Activated T-cell treated with anti-CD3 and anti-CD28 coated beads, Interleukin-2, amount 50 U/mL, for 1 hour (primary cell): ENCODE results near the gene CCDC88C.

Experiments
- DNase-seq: peaks from one replicate; pipeline ENCODE4 v3.0.0-alpha.2; 2020

Gene CCDC88C

DNA sequence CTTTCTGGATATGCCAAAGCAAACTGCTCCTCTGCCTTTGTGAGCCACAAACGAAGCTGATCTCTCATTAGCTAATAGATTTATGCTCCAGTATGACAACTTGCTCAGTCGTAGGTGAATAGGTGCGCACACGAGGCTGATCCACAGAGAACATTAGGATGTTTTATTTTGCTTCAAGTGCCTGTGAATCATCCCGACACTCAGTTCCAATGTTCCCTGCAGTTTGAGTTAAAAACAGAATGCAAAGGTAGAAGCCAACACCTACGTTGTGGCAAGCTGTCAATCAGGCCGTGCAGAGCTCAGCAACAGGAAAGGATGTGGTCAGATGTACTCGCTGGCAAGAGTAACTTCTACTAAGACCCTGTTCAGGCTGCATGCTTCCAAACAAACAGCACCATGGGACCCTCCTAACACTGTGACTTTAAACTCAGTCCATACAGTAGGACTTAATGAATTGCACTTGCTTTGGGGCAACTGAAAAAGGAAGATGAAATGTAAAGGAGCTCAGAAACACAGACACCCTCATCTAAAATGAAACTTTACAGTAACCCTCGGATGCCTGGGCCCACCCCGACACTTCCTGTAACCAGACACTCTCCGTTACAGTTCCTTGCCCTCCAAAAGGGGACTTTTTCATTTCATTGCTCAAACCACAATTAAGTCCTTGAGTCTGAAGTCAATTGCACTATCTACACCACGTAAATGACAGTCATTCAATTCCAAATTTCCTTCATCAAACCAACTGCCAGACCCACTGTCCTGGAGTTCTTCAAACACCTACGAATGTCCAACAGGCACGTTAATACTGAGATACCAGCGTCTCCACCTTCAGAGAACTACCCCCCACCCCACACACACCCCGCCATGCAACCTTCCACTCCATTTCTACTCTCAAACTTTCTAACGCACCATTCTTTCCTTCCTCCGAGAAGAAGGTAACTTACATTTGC lies 1.6 kb downstream of the CCDC88C start:
- DNase-seq = peak; percentile 58

DNA sequence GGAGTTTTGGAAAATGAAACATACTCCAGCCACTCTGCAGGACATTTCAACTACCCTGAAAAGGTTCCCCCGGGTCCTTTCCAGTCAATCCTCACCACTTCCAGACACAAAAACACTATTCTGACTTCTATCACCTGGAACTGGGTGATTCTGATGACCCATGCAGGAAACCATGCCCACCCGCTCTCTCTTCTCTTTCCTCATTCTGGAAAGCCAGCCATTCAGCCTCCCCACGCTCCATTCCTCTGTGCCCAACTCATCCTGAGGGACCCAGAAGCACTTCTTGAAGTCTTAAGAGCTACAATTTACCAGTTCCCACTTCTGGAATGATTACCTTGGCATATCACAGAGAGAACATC lies 3.2 kb downstream of the CCDC88C start:
- DNase-seq = no peak

GRCh38 chr14:91413547-91414474 lies 3.8 kb downstream of the CCDC88C start:
- DNase-seq = no peak

DNA sequence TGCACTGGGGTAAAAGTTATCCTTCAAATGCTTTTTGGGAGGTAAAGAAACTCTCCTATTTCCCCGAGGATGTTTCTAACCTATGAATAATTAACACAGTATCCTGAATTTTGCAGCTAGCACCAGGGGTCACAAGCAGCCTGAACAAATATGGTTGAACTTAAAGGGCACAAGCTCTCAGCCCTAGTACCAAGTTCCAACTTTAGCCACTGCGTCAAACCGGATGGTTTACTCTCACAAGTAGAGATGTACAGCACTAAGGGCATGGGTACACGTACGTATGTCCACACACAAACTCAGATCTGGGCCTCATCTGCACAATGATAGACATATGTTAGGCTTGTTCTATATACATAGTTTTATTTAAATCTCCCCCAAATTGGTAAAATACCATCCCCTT lies 4.7 kb downstream of the CCDC88C start:
- no peak for DNase-seq

DNA sequence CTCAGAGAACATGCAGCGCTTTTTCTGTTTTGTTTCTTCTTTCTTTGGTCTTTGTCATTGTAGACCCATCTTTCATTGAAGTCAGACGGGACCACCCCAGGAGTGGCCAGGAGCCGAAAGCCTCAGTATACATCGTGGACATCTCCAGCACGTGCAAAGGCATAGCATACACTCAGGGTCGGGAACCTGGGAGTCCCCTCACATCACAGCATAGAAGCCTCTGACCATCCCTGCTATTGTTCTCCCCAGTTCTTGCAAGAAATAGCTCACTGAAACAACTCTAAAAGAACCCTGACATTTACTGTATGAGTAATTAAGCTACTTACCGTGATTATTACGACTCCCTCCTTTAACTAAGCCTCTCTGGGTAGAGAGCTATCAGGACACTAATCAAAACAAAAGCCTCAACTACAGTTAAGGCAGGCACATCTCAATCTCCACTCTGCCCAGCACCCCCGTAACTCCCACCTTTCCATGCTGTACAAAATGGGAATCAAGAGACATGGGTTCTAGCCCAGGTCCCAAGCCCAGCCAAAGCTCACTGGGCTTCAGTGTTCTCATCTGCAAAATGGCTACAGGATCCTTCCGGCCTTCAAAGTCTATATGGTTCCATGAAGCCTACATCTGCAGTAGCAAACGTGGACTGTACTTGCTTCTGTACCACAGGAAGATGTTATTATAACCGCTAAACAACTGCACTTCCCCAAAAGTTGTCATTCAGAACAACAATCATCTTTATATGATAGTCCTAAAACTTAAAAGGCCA lies 6.7 kb downstream of the CCDC88C start:
- DNase-seq = peak; percentile 23

- DNase-seq = peak; percentile 41
Observed at GRCh38 chr14:91409928-91410718, 7.5 kb downstream of the CCDC88C start.

DNA sequence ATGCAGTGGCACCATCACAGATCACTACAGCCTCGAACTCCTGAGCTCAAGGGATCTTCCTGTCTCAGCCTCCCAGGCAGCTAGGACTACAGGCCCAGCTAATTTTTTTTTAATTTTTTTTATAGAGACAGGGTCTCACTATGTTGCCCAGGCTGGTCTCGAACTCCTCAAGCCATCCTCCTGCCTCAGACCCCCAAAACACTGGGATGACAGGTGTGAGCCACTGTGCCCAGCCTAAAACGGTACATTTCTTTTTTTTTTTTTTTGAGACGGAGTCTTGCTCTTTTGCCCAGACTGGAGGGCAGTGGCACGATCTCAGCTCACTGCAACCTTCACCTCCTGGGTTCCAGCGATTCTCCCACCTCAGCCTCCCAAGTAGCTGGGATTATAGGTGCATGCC lies 8.4 kb downstream of the CCDC88C start:
- DNase-seq = peak; percentile 15

- peak; percentile 18 for DNase-seq
Observed at GRCh38 chr14:91406982-91407381, 10.6 kb downstream of the CCDC88C start.

DNA sequence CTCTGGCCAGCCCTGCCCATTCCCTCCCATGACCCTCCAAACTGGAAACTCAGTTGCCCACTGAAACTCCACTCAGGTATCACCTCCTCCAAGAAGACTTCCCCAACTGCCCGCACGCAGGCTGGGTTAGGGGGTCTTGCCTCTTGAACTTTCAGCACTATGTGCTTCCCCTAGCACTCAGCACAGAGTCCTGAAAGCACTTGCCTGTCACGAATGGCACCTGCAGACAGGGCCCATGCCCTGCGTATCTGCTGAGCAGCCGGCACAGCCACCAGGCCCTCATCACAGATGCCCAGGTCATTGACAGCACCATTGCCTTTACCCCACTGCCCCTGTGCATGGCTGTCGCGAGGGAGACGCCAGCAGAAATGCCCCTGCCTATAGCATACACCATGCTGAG lies 11.2 kb downstream of the CCDC88C start:
- DNase-seq = peak; percentile 20

GRCh38 chr14:91405724-91406435 lies 11.7 kb downstream of the CCDC88C start:
- DNase-seq = peak; percentile 20

DNA sequence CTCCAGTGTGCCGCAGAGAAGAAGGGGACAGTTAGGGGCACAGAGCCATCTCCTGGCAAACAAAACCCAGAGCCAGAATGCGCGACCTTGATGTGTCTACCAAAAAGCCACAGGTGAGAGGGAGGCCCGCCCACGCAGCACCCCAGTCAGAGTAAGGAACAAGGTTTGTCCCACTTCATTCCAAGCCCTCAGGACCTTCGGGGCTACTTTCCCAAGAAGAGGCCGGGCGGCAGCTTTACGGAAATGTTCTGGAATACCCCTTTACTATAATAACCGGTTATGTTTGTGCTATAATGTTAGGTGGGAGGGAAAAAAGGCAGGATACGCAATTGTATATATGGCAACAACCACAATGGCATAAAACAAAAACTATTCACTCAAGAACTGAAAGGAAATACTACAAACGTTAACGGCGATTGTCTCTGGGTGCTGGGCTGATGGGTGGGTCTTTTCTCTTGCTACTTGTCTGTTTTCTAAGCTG lies 12.3 kb downstream of the CCDC88C start:
- peak; percentile 75 for DNase-seq

GRCh38 chr14:91402771-91403600 lies 14.6 kb downstream of the CCDC88C start:
- peak; percentile 28 for DNase-seq

DNA sequence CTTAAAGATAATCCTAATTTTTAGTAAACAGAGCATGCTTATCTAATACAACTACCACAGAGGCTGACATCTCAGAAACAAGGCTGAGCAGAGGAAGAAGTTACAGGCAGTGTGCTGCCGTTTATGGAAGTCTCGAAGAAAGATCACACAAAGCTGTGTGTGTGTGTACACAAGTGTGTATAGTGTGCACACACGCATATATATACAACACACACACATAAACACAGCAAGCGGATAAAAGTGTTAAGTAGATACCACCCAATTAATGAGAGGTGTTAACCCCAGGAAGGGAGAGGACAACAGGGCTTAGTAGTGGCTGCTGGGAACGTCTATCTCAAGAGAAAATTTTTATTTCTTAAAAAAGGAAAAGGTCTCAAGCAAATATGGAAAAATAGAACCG lies 15.3 kb downstream of the CCDC88C start:
- DNase-seq = no peak

DNA sequence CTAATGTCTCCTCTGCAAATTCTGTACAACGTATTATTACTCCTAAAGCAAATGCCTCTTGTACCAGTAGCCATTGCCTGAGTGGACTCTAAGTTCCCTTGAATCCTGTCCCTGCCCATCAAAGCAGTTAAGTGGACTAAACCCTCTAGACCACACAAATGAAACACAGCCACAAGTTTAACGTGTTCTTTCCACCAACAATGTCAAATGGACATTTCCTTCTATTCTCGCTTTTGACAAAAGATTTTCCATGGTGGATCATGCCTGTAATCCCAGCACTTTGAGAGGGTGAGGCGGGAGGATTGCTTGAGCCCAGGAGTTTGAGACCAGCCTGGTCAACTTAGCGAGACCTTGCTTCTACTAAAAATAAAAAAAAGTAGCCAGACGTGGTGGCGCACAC lies 15.9 kb downstream of the CCDC88C start:
- no peak for DNase-seq

DNA sequence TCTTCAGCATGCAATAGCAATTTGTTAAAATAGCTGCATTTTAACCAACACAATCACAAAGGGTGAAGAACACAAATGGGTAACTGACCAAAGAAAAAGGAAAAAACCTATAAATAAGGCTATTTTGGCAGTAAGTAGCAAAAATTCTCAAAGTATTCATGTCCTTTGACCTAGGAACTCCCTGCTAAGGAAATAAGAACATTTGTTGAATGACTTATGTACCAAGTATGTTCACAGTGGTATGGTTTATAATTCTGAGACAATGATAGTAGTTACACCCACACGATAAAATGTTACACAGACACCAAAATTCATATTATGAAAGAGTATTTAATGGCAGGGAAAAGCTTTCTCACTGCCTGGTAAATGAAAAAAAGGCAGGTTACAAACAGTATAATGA lies 16.9 kb downstream of the CCDC88C start:
- DNase-seq = no peak

DNA sequence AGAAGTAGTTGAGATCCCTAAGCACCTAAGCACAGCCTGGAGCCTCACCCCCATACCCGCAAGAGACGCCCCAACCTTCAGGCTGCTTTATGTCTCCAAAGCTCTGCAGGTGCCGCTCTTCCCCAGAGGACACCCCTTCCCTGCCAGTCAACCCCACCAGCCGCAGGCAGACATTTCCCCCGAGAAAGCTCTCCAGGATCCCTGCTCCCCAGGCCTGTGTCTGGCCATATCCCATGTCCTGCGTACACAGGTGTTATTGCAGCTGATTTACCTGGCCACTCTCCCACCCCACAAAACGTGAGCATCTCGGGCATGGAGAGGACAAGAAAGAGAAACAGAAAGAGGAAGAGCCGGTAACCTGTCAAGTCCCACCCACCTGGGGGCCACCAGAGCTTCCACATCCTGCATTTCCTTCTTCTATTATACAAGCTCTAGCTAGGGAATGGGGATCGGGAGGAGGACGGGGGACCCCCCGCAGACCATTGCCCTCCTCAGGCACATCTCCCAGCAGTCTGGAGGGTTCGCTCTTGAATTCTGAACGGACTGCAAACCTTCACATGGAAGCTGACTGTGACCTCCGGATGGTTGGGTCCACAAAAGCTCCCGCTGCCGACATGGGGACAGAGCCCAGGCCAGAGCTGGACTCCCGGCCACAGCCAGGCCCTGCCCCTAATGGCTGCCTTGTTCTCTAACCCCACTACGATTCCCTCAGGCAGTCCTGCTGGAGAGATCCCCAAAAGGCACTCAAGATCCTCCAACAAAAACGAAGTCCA lies 17.6 kb downstream of the CCDC88C start:
- no peak for DNase-seq

DNA sequence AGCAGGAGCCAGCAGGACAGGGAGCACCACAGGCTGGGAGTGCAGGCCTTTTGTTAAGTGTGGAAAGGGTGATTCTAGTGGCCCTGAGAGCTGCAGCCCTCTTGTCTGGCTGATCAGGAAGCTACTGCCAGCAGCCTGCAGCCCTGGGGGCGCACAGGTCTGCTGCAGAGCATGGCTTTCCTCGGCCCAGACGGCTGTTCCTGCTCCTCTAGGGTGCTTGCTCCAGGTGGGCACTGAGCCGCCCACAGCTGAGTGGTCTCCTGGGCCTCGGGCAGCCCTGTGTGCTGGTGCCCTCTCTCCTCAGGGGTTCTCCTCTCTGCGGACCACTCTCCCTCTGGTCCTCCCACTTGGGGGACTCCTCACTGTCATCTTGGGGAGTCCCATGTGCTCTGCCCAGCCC lies 18.9 kb downstream of the CCDC88C start:
- DNase-seq = no peak

DNA sequence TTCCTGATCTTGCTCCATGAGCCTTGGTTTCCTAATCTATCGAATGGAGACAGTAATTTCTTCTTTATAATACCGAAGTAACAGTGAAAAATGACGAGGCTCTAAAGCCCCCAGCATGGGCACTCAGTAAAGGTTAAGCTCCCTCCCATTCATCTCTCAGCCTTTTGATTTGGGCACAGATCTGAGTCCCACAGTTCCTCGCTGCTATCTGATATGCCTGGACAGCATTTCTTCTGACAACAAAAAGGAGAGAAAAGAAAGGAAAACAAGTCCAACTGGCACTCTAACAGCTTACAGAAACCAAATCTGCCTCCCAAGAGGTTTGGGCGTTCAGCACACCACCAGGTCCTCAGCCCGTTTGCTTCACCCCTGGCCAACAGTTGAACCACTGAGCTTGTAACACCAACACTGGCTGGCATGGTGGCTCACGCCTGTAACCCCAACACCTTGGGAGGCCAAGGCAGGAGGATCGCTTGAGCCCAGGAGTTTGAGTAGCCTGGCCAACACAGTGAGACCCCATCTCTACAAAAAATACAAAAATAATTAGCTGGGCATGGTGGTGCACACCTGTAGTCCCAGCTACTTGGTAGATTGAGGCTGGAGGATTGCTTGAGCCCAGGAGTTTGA lies 19.5 kb downstream of the CCDC88C start:
- no peak for DNase-seq
